Activated naive CD8-positive, alpha-beta T cell (primary cell): ENCODE data around the gene RGL4.
A peak's percentile ranks its signal among the peaks of the same experiment; 100 is the strongest.

Experiments used
- H3K27ac Mint-ChIP-seq: one replicate; pipeline ENCODE4 v1.8.0; 2021; ENCODE audit warnings: mixed read lengths
- H3K27me3 Mint-ChIP-seq: one replicate; pipeline ENCODE4 v1.8.0; 2021; ENCODE audit warnings: mixed read lengths
- H3K36me3 Mint-ChIP-seq: one replicate; pipeline ENCODE4 v1.8.0; 2021; ENCODE audit warnings: mixed read lengths
- H3K4me1 Mint-ChIP-seq: one replicate; pipeline ENCODE4 v1.8.0; 2021; ENCODE audit warnings: low read depth, mixed read lengths
- H3K4me3 Mint-ChIP-seq: one replicate; pipeline ENCODE4 v1.8.0; 2021; ENCODE audit warnings: mild to moderate bottlenecking, mixed read lengths
- H3K9me3 Mint-ChIP-seq: one replicate; pipeline ENCODE4 v1.8.0; 2021; ENCODE audit warnings: low read depth, mixed read lengths

RGL4 gene

GRCh38 chr22:23688571-23688970 lies 2.2 kb upstream of the RGL4 start:
- Mint-ChIP-seq H3K4me1 (peaks cover 11% of the 10 kb centered on the region), H3K4me3 (no peak overlapping the region), H3K27ac (no peak overlapping the region), H3K27me3 (no peaks in the 10 kb centered on the region), H3K36me3 (peaks cover 2% of the 10 kb centered on the region), H3K9me3 (no peaks in the 10 kb centered on the region)

- no peak overlapping the region for H3K27ac Mint-ChIP-seq
- peaks cover 4% of the 10 kb centered on the region for H3K36me3 Mint-ChIP-seq
- H3K9me3 Mint-ChIP-seq, result no peaks in the 10 kb centered on the region
- peaks cover 11% of the 10 kb centered on the region for H3K4me1 Mint-ChIP-seq
- H3K4me3 Mint-ChIP-seq, result no peak overlapping the region
- H3K27me3 Mint-ChIP-seq, result no peaks in the 10 kb centered on the region
Measured at GRCh38 chr22:23689414-23689813, 1.4 kb upstream of the RGL4 start.

GRCh38 chr22:23691748-23692423 lies 1.1 kb downstream of the RGL4 start:
- Mint-ChIP-seq H3K4me1 (peaks cover 31% of the 10 kb centered on the region), H3K9me3 (no peaks in the 10 kb centered on the region), H3K36me3 (peaks cover 4% of the 10 kb centered on the region), H3K27me3 (no peaks in the 10 kb centered on the region), H3K4me3 (no peak overlapping the region), H3K27ac (no peak overlapping the region)

GRCh38 chr22:23692598-23693291 lies 1.9 kb downstream of the RGL4 start:
- H3K27ac Mint-ChIP-seq, result peak overlapping the region; percentile 66
- H3K9me3 Mint-ChIP-seq, result no peaks in the 10 kb centered on the region
- H3K27me3 Mint-ChIP-seq, result no peaks in the 10 kb centered on the region
- H3K36me3 Mint-ChIP-seq, result peaks cover 4% of the 10 kb centered on the region
- no peak overlapping the region for H3K4me3 Mint-ChIP-seq
- H3K4me1 Mint-ChIP-seq, result peaks cover 33% of the 10 kb centered on the region

- peaks cover 4% of the 10 kb centered on the region for H3K36me3 Mint-ChIP-seq
- no peaks in the 10 kb centered on the region for H3K27me3 Mint-ChIP-seq
- H3K4me3 Mint-ChIP-seq, result no peak overlapping the region
- H3K27ac Mint-ChIP-seq, result peak overlapping the region; percentile 85
- peaks cover 38% of the 10 kb centered on the region for H3K4me1 Mint-ChIP-seq
- H3K9me3 Mint-ChIP-seq, result no peaks in the 10 kb centered on the region
Measured at GRCh38 chr22:23693979-23694680, 3.3 kb downstream of the RGL4 start.

- no peaks in the 10 kb centered on the region for H3K27me3 Mint-ChIP-seq
- peaks cover 7% of the 10 kb centered on the region for H3K9me3 Mint-ChIP-seq
- H3K4me1 Mint-ChIP-seq, result peaks cover 42% of the 10 kb centered on the region
- peak overlapping the region; percentile 100 for H3K27ac Mint-ChIP-seq
- peaks cover 10% of the 10 kb centered on the region for H3K36me3 Mint-ChIP-seq
- peak overlapping the region; percentile 51 for H3K4me3 Mint-ChIP-seq
Measured at GRCh38 chr22:23695141-23695540, 4.3 kb downstream of the RGL4 start.

GRCh38 chr22:23695571-23696325 lies 4.9 kb downstream of the RGL4 start:
- peaks cover 16% of the 10 kb centered on the region for H3K36me3 Mint-ChIP-seq
- H3K27me3 Mint-ChIP-seq, result no peaks in the 10 kb centered on the region
- peak overlapping the region; percentile 100 for H3K27ac Mint-ChIP-seq
- H3K4me3 Mint-ChIP-seq, result peak overlapping the region; percentile 93
- H3K4me1 Mint-ChIP-seq, result peaks cover 44% of the 10 kb centered on the region
- H3K9me3 Mint-ChIP-seq, result peaks cover 8% of the 10 kb centered on the region

GRCh38 chr22:23696326-23696851 lies 5.6 kb downstream of the RGL4 start:
- Mint-ChIP-seq H3K4me1 (peaks cover 44% of the 10 kb centered on the region), H3K4me3 (peak overlapping the region; percentile 93), H3K27me3 (no peaks in the 10 kb centered on the region), H3K9me3 (peaks cover 8% of the 10 kb centered on the region), H3K36me3 (peaks cover 20% of the 10 kb centered on the region), H3K27ac (peak overlapping the region; percentile 100)

- H3K36me3 Mint-ChIP-seq, result peaks cover 29% of the 10 kb centered on the region
- no peaks in the 10 kb centered on the region for H3K27me3 Mint-ChIP-seq
- peak overlapping the region; percentile 100 for H3K27ac Mint-ChIP-seq
- peaks cover 50% of the 10 kb centered on the region for H3K4me1 Mint-ChIP-seq
- peaks cover 8% of the 10 kb centered on the region for H3K9me3 Mint-ChIP-seq
- H3K4me3 Mint-ChIP-seq, result peak overlapping the region; percentile 93
Measured at GRCh38 chr22:23697031-23697970, 6.5 kb downstream of the RGL4 start.

- H3K4me1 Mint-ChIP-seq, result peaks cover 54% of the 10 kb centered on the region
- peak overlapping the region; percentile 7 for H3K4me3 Mint-ChIP-seq
- peak overlapping the region; percentile 100 for H3K27ac Mint-ChIP-seq
- peaks cover 31% of the 10 kb centered on the region for H3K36me3 Mint-ChIP-seq
- peaks cover 8% of the 10 kb centered on the region for H3K9me3 Mint-ChIP-seq
- H3K27me3 Mint-ChIP-seq, result no peaks in the 10 kb centered on the region
Measured at GRCh38 chr22:23698094-23698493, 7.3 kb downstream of the RGL4 start.

GRCh38 chr22:23698673-23699235 lies 7.9 kb downstream of the RGL4 start:
- Mint-ChIP-seq H3K36me3 (peaks cover 35% of the 10 kb centered on the region), H3K27me3 (no peaks in the 10 kb centered on the region), H3K9me3 (peaks cover 8% of the 10 kb centered on the region), H3K4me1 (peaks cover 60% of the 10 kb centered on the region), H3K27ac (no peak overlapping the region), H3K4me3 (peak overlapping the region; percentile 7)

- Mint-ChIP-seq H3K9me3 (peaks cover 8% of the 10 kb centered on the region), H3K4me1 (peaks cover 67% of the 10 kb centered on the region), H3K27me3 (no peaks in the 10 kb centered on the region), H3K4me3 (no peak overlapping the region), H3K27ac (no peak overlapping the region), H3K36me3 (peaks cover 49% of the 10 kb centered on the region)
Measured at GRCh38 chr22:23700706-23701105, 9.9 kb downstream of the RGL4 start.

GRCh38 chr22:23704062-23704461 lies 13.2 kb downstream of the RGL4 start:
- H3K36me3 Mint-ChIP-seq, result peaks cover 67% of the 10 kb centered on the region
- H3K9me3 Mint-ChIP-seq, result peaks cover 8% of the 10 kb centered on the region
- peak overlapping the region; percentile 92 for H3K27ac Mint-ChIP-seq
- peak overlapping the region; percentile 35 for H3K4me3 Mint-ChIP-seq
- H3K4me1 Mint-ChIP-seq, result peaks cover 67% of the 10 kb centered on the region
- H3K27me3 Mint-ChIP-seq, result no peaks in the 10 kb centered on the region
